GM12878 (cell line): ENCODE results near the gene TMEM14B. TPM values are rescaled to one million over a fixed set of nuclear protein-coding genes. Genes with fewer than 3 reads are reported as not detected.

ENCODE experiments used
- ATAC-seq: fragments of 200-7000 bp; cut with Tn5 transposase; 3 replicates; pipeline ENCODE4 v1.9.1; 2020; ENCODE audit warnings: mild to moderate bottlenecking, moderate library complexity
- BruUV-seq: library from RNA; stranded (reverse); fragments of 400-500 nt; replicated peaks from 2 replicates; lab custom pipeline; 2021; lab: Mats Ljungman, UMichigan
- CTCF ChIA-PET: fragments of 300-600 bp; sonication (Branson Sonifier 250); formaldehyde crosslinking; extraction: SDS; loops from one replicate; lab custom pipeline; 2021; ENCODE audit warnings: inconsistent platforms; lab: Yijun Ruan, JAX
- POLR2A ChIA-PET: fragments of 350-600 bp; formaldehyde crosslinking; extraction: SDS; loops from one replicate; lab custom pipeline; 2021; ENCODE audit warnings: inconsistent platforms; lab: Charles Lee
- RAD21 ChIA-PET: fragments of 300-600 bp; sonication (Branson Sonifier 250); formaldehyde crosslinking; loops from one replicate; lab custom pipeline; 2023; ENCODE audit warnings: antibody characterized with exemption; ENCODE audit not compliant: unreplicated experiment; lab: Charles Lee
- SMC1A ChIA-PET: fragments of 300-600 bp; sonication (Branson Sonifier 250); formaldehyde crosslinking; loops from one replicate; lab custom pipeline; 2023; ENCODE audit not compliant: unreplicated experiment, uncharacterized antibody; lab: Charles Lee
- DNase-seq: peaks from one replicate; pipeline ENCODE4 v3.0.0-alpha.2; 2011; ENCODE audit warnings: low read depth, low spot score
- FAIRE-seq: peaks from 3 replicates; lab custom pipeline; 2011; peaks lifted over from hg19 to GRCh38; lab: Jason Lieb, UNC
- H2AFZ ChIP-seq: 2 replicates; pipeline ENCODE4 v1.6.0; 2011; ENCODE audit warnings: low read depth, low read length, control low read depth; ENCODE audit not compliant: control insufficient read depth
- H3K27ac ChIP-seq: 2 replicates; pipeline ENCODE4 v1.5.1; 2011; ENCODE audit warnings: control low read depth; ENCODE audit not compliant: control insufficient read depth, insufficient read depth
- H3K27me3 ChIP-seq, 2 experiments: replicated peaks in 1 of 2; 2 replicates each; pipeline versions ENCODE4 v1.6.0 to v1.6.1; 2011; ENCODE audit warnings: low read length in 1 of 2; ENCODE audit not compliant: control insufficient read depth in 2 of 2, insufficient read depth in 2 of 2
- H3K36me3 ChIP-seq, 2 experiments: 2 replicates each; pipeline ENCODE4 v1.5.1; 2011; ENCODE audit warnings: low read length in 1 of 2; ENCODE audit not compliant: control insufficient read depth in 2 of 2, insufficient read depth in 2 of 2
- H3K4me1 ChIP-seq: 2 replicates; pipeline ENCODE4 v1.6.1; 2011; ENCODE audit warnings: mild to moderate bottlenecking, low read length, moderate library complexity, mixed read lengths; ENCODE audit not compliant: control insufficient read depth, insufficient read depth
- H3K4me2 ChIP-seq: 2 replicates; pipeline ENCODE4 v1.6.0; 2011; ENCODE audit warnings: control low read depth; ENCODE audit not compliant: control insufficient read depth, insufficient read depth
- H3K4me3 ChIP-seq: fragments of 200-600 bp; sonication (generic); 2 replicates; pipeline ENCODE4 v1.5.1; 2016
- H3K79me2 ChIP-seq: 2 replicates; pipeline ENCODE4 v1.6.0; 2011; ENCODE audit warnings: low read length; ENCODE audit not compliant: control insufficient read depth, insufficient read depth
- H3K9ac ChIP-seq: 2 replicates; pipeline ENCODE4 v1.8.0; 2011; ENCODE audit warnings: low read length, control low read depth, mixed read lengths; ENCODE audit not compliant: control insufficient read depth, insufficient read depth
- H3K9me3 ChIP-seq: replicated peaks from 3 replicates; pipeline ENCODE4 v1.5.1; 2011; ENCODE audit warnings: mild to moderate bottlenecking, low read length; ENCODE audit not compliant: control insufficient read depth, insufficient read depth
- H4K20me1 ChIP-seq: 2 replicates; pipeline ENCODE4 v1.6.0; 2011; ENCODE audit not compliant: control insufficient read depth, insufficient read depth
- ATF7 ChIP-seq: fragments of 450-650 bp; IDR thresholded peaks from 2 replicates; pipeline ENCODE4 v1.6.1; 2016; ENCODE audit warnings: low read depth, mild to moderate bottlenecking
- BHLHE40 ChIP-seq, 2 experiments: fragments of 450-650 bp in 1 of 2; IDR thresholded peaks; 2 replicates each; pipeline ENCODE4 v1.6.1; 2011 to 2017; ENCODE audit warnings: low read depth in 2 of 2, borderline replicate concordance in 1 of 2, improper control_type of control experiment in 1 of 2, low read length in 1 of 2, mild to moderate bottlenecking in 1 of 2
- CEBPB ChIP-seq, 2 experiments: fragments of 150-350 bp in 1 of 2; IDR thresholded peaks; 2 replicates each; pipeline ENCODE4 v1.6.1; 2012 to 2014; ENCODE audit warnings: low read depth in 2 of 2, low read length in 2 of 2, borderline replicate concordance in 1 of 2, inconsistent platforms in 1 of 2
- EED ChIP-seq: sonication (generic); IDR thresholded peaks from 2 replicates; pipeline ENCODE4 v1.6.1; 2016; ENCODE audit warnings: antibody characterized with exemption, low read depth
- MTA2 ChIP-seq: fragments of 450-650 bp; IDR thresholded peaks from 2 replicates; pipeline ENCODE4 v1.6.1; 2016; ENCODE audit warnings: low read depth, mild to moderate bottlenecking, moderate library complexity
- PAX8 ChIP-seq: fragments of 450-650 bp; IDR thresholded peaks from 2 replicates; pipeline ENCODE4 v1.6.1; 2017; ENCODE audit warnings: mild to moderate bottlenecking, moderate library complexity
- RCOR1 ChIP-seq: conservative IDR thresholded peaks from 2 replicates; pipeline ENCODE4 v1.6.1; 2012; ENCODE audit warnings: low read depth, low read length, improper control_type of control experiment
- SMARCA5 ChIP-seq: fragments of 450-650 bp; IDR thresholded peaks from 2 replicates; pipeline ENCODE4 v1.6.1; 2017; ENCODE audit warnings: mild to moderate bottlenecking
- SPI1 ChIP-seq: IDR thresholded peaks from 2 replicates; pipeline ENCODE4 v1.6.1; 2011; ENCODE audit warnings: low read depth, mild to moderate bottlenecking, low read length, moderate library complexity, borderline replicate concordance; ENCODE audit not compliant: insufficient read depth
- SRF ChIP-seq, 2 experiments: IDR thresholded peaks; 2 replicates each; pipeline ENCODE4 v1.6.1; 2011; ENCODE audit warnings: low read depth in 2 of 2, low read length in 2 of 2, mild to moderate bottlenecking in 1 of 2, moderate library complexity in 1 of 2
- SUZ12 ChIP-seq: fragments of 200-600 bp; sonication (generic); IDR thresholded peaks from one replicate; pipeline ENCODE4 v1.6.1; 2018; ENCODE audit warnings: antibody characterized with exemption, mild to moderate bottlenecking; ENCODE audit not compliant: unreplicated experiment
- TAF1 ChIP-seq: IDR thresholded peaks from 2 replicates; pipeline ENCODE4 v1.6.1; 2011; ENCODE audit warnings: mild to moderate bottlenecking, low read depth, low read length, borderline replicate concordance
- ZNF384 ChIP-seq: IDR thresholded peaks from 2 replicates; pipeline ENCODE4 v1.6.1; 2012; ENCODE audit warnings: low read depth, mild to moderate bottlenecking, low read length, improper control_type of control experiment, borderline replicate concordance
- ZSCAN29 ChIP-seq: fragments of 450-650 bp; IDR thresholded peaks from 2 replicates; pipeline ENCODE4 v1.6.1; 2017; ENCODE audit warnings: mild to moderate bottlenecking, moderate library complexity
- WGBS: methylation state at CpG from one replicate; pipeline ENCODE4 v1.1.6; 2016; ENCODE audit warnings: low lambda C conversion rate; ENCODE audit not compliant: insufficient replicate concordance, insufficient coverage; ENCODE audit errors: missing lambda C conversion rate; 5-methylcytosine and 5-hydroxymethylcytosine counted together
- in situ Hi-C: fragments of 300-500 bp; cut with MboI; formaldehyde crosslinking; loops from 9 replicates; pipeline ENCODE4 v1.14.3; 2018; ENCODE audit warnings: mixed read lengths
- intact Hi-C: fragments of 100-400 bp; cut with micrococcal nuclease; formaldehyde crosslinking; loops from one replicate; pipeline ENCODE4 v1.14.2; 2022; ENCODE audit not compliant: unreplicated experiment
- polyA plus RNA-seq, 11 experiments: library from polyadenylated mRNA; depleted of rRNA in 4 of 11; unstranded in 6 of 11; stranded (reverse) in 5 of 11; fragments of >200 nt; fragmentation: Nextera tagmentation in 4 of 11; fragmentation: Illumina TruSeq in 1 of 11; extraction: Ambion mirVana in 4 of 11; extraction: Trizol in 1 of 11; gene quantifications; 1 replicate in 1 of 11; 2 replicates in 10 of 11; pipeline versions ENCODE4 v1.2.1 to v1.2.3, GENCODE V29; 2011 to 2016; ENCODE audit warnings: inconsistent platforms in 2 of 11, missing spikeins in 2 of 11, low read depth in 1 of 11
- total RNA-seq, 4 experiments: library from RNA; depleted of rRNA in 3 of 4; stranded (reverse); fragments of >200 nt in 3 of 4; fragmentation: Illumina TruSeq in 1 of 4; extraction: Trizol in 1 of 4; gene quantifications; 2 replicates each; pipeline versions ENCODE4 v1.2.1 to v1.2.3, GENCODE V29; 2013 to 2021
- TF ChIP-seq, protein P1 (sequence below): fragments of 450-650 bp; IDR thresholded peaks from 2 replicates; pipeline ENCODE4 v1.6.1; 2017; ENCODE audit warnings: mild to moderate bottlenecking, moderate library complexity
- TF ChIP-seq, protein P2 (sequence below): fragments of 450-650 bp; IDR thresholded peaks from 2 replicates; pipeline ENCODE4 v1.6.1; 2017; ENCODE audit warnings: borderline replicate concordance

Gene TMEM14B
- total and polyA plus RNA-seq, 10 of the 15 experiments (the other 5 are each of a cell fraction or from before 2014, with no cell fraction given), result 80.5 to 399 (median 136) TPM

DNA sequence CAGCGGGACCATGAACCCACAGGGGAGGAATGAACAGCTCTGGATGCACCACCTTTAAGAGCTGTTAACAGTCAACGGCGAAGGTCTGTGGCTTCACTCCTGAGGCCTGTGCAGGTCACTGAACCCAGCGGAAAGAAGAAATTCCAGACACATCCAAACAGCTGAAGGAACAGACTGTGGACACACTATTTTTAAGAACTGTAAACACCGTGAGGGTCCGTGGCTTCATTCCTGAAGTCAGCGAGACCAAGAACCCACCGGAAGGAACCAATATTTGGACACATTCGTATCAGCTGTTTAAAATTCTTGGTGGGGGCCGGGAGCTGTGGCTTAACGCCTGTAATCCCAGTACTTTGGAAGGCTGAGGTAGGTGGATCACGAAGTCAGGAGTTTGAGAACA is 5.4 kb upstream of the TMEM14B start (continued):
- TF ChIP-seq, protein P1, sequence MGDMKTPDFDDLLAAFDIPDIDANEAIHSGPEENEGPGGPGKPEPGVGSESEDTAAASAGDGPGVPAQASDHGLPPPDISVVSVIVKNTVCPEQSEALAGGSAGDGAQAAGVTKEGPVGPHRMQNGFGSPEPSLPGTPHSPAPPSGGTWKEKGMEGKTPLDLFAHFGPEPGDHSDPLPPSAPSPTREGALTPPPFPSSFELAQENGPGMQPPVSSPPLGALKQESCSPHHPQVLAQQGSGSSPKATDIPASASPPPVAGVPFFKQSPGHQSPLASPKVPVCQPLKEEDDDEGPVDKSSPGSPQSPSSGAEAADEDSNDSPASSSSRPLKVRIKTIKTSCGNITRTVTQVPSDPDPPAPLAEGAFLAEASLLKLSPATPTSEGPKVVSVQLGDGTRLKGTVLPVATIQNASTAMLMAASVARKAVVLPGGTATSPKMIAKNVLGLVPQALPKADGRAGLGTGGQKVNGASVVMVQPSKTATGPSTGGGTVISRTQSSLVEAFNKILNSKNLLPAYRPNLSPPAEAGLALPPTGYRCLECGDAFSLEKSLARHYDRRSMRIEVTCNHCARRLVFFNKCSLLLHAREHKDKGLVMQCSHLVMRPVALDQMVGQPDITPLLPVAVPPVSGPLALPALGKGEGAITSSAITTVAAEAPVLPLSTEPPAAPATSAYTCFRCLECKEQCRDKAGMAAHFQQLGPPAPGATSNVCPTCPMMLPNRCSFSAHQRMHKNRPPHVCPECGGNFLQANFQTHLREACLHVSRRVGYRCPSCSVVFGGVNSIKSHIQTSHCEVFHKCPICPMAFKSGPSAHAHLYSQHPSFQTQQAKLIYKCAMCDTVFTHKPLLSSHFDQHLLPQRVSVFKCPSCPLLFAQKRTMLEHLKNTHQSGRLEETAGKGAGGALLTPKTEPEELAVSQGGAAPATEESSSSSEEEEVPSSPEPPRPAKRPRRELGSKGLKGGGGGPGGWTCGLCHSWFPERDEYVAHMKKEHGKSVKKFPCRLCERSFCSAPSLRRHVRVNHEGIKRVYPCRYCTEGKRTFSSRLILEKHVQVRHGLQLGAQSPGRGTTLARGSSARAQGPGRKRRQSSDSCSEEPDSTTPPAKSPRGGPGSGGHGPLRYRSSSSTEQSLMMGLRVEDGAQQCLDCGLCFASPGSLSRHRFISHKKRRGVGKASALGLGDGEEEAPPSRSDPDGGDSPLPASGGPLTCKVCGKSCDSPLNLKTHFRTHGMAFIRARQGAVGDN, result no peak
- TF ChIP-seq SUZ12 (no peak), SPI1 (no peak), SRF (IDR thresholded peaks at IDR 0.05; ENCODE audit: low read depth in 2 of 2, low read length in 2 of 2) (no peak), SMARCA5 (no peak), BHLHE40 (IDR thresholded peaks at IDR 0.05; ENCODE audit: borderline replicate concordance in 1 of 2, low read depth in 2 of 2, low read length in 1 of 2) (no peak), ZSCAN29 (no peak)

DNA sequence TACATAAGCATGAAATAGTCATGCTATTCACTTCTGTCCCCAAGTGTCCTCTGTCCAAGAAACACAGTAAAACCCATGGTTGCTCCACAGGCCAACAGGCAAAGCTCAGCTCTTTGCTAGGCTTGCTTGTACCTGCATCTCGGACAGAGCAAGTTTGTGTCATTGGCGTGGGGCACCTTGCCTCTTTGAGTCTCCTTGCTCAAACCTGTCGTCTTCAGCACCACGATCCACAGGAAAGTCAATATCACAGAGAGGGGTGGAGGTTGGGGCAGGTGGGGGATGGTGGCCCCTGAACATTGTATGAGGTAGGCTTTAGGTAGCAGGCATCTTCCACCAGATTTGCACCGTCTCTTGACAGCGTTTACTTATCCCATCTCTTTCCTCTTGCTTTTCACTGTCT is 4.1 kb upstream of the TMEM14B start:
- DNase-seq (no peak), FAIRE-seq (no peak), ATAC-seq (no peak)
- Histone ChIP-seq H3K4me1 (no peaks in the 10 kb centered on the region; the same call in 1 of the 2 replicates), H3K9me3 (no peaks in the 10 kb centered on the region; the same call in 2 of the 3 replicates), H4K20me1 (no peaks in the 10 kb centered on the region), H3K27me3 (no peaks in the 10 kb centered on the region), H3K79me2 (peaks cover 11% of the 10 kb centered on the region), H3K4me2 (no peak overlapping the region), H3K27ac (no peak overlapping the region), H3K4me3 (no peak overlapping the region), H3K9ac (no peak overlapping the region), H2AFZ (no peak overlapping the region), H3K36me3 (no peaks in the 10 kb centered on the region)
- intact Hi-C loops, result no loop called here
- RAD21 ChIA-PET, result no interaction called here
- 97% methylated on average over 6 of the region's 6 CpGs for WGBS
- in situ Hi-C loops, result no loop called here
- no TSS peak for BruUV-seq
- POLR2A ChIA-PET, result interaction anchor here (1.6 kb wide), 1 partner anchor 23 kb away, joined by 4 read pairs; no protein-coding TSS in a partner anchor
- CTCF ChIA-PET, result interaction anchor here (1.0 kb wide), 1 partner anchor 265 kb away, joined by 3 read pairs; no protein-coding TSS in a partner anchor
- SMC1A ChIA-PET, result no interaction called here
- TF ChIP-seq EED (no peak), MTA2 (no peak), ZNF384 (no peak), TAF1 (no peak), CEBPB (IDR thresholded peaks at IDR 0.05; ENCODE audit: borderline replicate concordance in 1 of 2, low read depth in 2 of 2, low read length in 2 of 2) (no peak), ATF7 (no peak), RCOR1 (no peak), PAX8 (no peak)
- TF ChIP-seq, protein P2, sequence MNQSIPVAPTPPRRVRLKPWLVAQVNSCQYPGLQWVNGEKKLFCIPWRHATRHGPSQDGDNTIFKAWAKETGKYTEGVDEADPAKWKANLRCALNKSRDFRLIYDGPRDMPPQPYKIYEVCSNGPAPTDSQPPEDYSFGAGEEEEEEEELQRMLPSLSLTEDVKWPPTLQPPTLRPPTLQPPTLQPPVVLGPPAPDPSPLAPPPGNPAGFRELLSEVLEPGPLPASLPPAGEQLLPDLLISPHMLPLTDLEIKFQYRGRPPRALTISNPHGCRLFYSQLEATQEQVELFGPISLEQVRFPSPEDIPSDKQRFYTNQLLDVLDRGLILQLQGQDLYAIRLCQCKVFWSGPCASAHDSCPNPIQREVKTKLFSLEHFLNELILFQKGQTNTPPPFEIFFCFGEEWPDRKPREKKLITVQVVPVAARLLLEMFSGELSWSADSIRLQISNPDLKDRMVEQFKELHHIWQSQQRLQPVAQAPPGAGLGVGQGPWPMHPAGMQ, result no peak
